Stimulated activated CD8-positive, alpha-beta memory T cell treated with anti-CD3 and anti-CD28 coated beads, Interleukin-7, amount 100 ng/mL, for 4 hours (primary cell): Measurements from ENCODE around the gene TNFRSF1B.

Experiments used
- DNase-seq, 2 donors: peaks; one replicate each; pipeline ENCODE4 v3.0.0-alpha.2; 2020; ENCODE audit warnings: low read depth in 2 of 2

The TNFRSF1B gene

DNA sequence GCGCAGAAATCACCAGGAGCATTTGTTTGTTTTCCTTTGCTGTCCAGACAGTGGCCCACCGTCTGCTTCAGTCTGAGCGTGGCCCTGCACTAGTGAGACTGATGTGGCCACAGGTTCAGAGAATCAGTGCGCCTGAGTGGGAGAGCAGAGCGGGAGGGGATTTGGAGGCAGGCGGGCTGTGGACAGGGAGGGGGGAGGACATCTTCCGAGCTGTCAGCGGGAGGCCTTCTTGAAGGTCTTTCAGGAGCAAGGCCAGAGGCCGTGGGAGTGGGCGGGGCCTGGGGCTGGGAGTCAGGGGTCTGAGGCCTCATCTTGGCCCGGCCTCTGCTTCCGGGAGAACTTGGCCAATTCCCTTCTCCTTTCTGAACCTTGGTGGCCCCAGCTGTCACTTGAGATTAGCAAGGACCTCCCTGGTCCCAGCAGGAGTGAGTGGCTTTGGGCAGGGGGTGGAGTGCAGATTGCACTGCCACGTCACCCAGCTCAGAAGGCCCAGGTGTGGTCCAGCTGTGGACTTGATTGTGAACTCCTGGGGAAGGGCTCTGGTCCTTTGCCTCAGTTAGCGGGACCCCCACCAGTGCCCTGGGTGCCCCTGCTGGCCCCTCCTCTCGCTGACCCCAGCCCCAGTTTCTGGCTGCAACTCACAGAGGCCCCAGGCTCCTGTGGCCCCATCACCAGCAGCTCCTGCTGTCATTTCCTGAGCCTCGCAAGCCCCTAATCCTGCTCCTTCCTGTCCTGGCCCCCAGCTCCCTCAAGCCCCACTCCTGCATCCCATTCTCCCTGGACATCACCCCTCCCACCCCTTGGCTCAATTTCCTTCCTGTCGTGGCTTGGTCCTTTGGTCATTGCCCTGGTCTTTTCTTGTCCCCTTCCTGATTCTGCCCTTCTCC, 8.4 kb downstream of the TNFRSF1B start:
- no peak for DNase-seq

DNA sequence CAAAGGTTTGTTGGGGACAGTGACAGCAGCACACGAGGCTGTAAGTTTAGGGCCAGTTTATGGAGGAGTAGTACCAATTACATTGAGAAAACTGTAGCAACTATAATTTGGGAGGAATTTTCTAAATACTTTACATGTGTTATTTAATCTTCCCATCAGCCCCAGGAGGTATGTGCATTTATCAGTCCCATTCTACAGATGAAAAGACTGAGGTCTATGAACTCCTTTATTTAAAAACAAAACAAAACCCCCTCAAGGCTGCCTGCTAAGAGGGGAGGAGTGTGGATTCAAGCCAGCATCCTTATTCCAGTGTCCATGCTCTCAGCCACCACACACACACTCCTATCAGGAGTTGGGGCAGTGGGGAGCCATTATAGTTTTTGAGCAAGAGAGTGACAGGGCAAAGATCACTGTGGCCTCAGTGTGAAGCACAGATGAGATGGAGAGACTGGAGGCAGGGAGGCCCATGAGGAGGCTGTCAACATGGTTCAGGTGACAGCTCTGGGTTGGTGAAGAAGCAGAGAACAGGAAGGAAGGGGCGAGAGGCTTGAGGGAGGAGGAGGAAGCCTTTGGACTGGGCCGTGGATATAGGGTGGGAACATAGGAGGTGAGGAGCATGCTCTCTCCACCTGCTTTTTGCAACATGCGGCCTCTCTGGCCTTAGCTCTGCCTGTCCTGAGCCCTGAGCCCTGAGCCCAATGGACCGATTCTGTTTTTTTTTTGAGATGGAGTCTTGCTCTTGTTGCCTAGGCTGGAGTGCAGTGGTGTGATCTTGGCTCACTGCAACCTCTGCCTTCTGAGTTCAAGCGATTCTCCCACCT, 9.7 kb downstream of the TNFRSF1B start:
- no peak for DNase-seq

GRCh38 chr1:12177156-12177998, 10.6 kb downstream of the TNFRSF1B start:
- no peak for DNase-seq

- DNase-seq, result peak; percentile 94 to 97
Measured at GRCh38 chr1:12177999-12178441, 11.2 kb downstream of the TNFRSF1B start.

GRCh38 chr1:12178511-12178910, 11.7 kb downstream of the TNFRSF1B start:
- DNase-seq, result no peak

- peak; percentile 84 for DNase-seq
Measured at GRCh38 chr1:12179111-12179519, 12.3 kb downstream of the TNFRSF1B start.

DNA sequence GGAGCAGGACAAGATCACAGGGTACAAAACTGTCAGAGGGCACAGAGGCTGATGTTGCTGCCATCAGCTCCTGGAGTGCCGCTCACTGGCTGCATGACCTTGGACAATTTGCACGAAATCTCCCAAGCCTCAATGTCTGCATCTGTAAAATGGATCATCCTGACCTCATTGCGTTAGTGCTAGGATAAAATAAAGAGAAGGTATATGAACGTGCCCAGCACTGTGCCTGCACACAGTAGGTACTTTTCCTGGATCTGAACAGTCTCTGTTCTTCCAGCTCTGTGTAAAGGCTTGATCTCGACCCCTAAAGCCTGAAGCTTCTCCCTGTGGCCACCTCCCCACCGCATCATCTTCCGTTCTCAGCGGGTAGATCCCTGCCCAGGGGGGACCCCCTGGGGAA, 12.9 kb downstream of the TNFRSF1B start:
- no peak for DNase-seq

GRCh38 chr1:12180315-12180714, 13.5 kb downstream of the TNFRSF1B start:
- no peak for DNase-seq

- no peak for DNase-seq
Measured at GRCh38 chr1:12180903-12181302, 14.1 kb downstream of the TNFRSF1B start.

DNA sequence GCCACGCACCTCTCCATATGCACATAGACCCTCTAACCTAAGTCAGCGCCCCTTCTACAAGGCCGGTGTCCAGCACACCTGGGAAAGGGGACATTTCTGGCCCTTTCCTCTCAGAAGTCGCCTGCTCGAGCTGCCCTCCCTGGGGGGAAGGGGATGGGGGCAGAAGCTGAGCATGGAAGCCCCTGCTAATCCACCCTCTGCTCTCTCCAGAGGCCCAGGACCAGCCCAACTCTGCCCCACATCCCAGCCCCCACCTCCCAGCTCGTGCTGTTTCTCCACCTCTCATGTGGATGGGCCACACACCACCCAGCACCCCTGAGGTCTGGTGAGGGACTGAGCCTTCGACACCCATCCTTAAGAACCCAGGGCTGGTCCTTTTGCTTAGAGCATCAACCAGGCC, 14.8 kb downstream of the TNFRSF1B start:
- no peak for DNase-seq

GRCh38 chr1:12182410-12182984, 15.7 kb downstream of the TNFRSF1B start:
- DNase-seq, result no peak

- DNase-seq, result no peak
Measured at GRCh38 chr1:12183095-12183794, 16.5 kb downstream of the TNFRSF1B start.

GRCh38 chr1:12184008-12184681, 17.4 kb downstream of the TNFRSF1B start:
- DNase-seq, result no peak

DNA sequence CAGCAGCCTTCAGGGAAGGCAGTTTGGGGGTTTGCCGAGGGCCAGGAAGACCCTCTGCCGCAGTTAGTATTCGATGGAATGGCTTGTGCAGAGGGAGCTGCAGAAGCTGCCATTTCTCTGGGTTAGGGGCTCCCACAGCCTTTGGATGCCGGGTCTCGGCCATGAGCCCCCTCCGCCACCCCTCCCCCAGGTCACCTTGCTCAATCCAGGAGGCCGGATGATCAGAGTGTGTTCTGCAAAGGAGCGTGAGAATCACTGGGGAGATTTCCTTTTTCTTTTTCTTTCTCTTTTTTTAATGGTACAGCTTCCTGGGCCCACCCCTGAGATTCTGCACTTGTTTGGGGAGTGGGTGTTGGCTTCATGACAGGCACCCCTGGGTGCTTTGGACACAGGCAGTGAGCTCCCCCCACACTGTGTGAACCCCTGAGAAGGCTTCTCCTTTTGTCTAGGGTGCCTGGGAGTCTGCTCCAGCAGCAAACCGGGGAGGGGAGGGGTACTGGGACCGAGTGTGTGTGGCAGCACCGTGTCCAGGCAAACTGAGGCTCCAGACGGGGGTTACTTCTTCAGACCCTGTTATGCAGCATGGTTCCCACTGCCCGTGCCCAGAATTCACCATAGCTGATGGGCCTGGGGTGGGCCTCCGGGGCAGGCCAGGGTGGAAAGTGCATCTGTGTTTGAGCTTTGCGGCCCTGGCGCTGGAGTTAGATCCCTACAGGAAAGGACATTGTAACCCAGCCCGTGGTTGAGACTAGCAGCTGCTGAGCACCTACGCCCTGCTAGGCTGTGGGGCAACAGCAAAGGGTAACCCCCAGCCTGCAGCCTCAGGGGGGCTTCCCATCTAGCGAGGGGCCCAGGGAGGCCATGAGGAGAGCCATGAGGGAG, 18.5 kb downstream of the TNFRSF1B start:
- no peak for DNase-seq

DNA sequence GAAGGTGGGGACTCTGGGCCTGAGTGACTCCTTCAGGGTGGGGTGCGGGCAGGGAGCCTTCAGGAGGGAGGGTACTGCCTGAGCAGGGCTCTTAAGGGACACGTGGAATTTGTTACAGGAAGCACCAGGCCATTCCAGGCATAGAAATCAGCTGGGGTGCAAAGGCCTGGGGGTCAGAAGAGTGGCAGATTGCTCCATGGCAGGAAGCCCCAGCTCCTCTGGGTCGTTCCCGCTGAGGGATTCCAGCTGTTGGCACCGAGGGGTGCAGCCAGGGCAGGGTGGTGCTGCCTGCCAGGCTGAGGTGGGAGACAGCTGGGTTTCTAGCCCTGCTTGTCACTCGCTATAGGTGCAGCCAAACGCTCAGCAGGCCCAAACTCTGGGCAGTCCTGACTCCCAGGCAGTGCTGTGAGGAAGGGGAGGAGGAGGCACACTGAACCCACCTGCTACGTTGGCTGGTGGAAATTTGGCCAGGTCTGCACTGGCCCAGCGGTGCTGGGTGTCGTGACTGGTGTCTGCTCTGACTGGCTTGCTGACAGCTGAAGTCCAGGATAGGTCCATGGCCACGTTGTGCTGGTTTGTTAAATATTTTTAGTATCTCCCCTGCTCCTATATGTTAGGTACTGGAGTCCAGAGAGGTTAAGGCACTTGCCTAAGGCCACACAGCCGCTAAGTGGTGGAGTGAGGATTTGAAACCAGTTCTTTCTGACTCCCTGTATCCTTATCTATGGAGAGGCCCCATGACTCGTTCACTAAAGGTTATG, 19.3 kb downstream of the TNFRSF1B start:
- DNase-seq, result no peak

GRCh38 chr1:12186679-12186985, 19.8 kb downstream of the TNFRSF1B start:
- DNase-seq, result no peak

DNA sequence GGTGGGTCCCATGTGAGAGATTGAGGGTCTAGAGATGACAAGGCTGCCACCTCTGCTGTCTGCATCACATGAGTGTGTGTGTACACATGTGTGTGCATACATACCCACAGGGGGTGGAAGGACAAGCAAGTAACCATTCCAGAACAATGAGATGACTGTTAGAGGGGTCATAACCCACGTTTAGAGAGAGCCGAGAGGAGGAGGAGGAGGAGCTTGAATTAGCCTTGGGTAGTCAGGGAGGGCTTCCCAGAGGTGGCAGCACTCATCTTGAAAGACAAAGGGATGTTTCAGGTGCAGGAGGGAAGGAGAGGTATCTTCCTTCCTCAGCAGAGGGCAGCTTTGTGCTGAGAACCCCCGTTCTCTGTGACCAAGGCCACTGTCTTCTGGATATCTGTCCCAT, 21.3 kb downstream of the TNFRSF1B start:
- no peak for DNase-seq

DNA sequence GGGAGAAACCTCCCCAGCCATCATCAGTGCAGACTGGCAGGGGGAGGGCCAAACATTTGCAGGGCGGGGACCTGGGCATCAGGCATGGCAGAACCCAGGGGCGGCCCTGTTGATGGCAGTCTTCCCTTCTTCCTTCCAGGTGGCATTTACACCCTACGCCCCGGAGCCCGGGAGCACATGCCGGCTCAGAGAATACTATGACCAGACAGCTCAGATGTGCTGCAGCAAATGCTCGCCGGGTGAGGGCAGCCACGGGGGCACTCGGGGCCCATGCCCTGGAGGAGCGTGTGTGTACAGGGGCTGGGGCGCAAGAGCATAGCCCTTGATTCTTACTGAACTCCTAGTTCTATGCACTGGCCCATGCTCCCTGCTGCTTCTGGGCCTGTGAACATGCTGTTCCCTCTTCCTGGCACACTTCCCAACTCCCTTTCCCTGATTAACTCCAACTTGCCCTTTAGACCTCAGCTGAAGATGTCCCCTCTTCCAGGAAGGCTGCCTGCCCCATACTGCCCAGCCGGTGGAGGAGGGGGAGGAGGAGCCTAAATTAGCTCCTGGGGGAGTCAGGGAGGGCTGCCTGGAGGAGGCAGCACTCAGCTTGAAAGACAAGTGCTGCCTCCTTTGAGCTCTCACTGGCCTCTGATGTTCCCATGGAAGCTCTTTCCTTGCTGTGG, 22.0 kb downstream of the TNFRSF1B start:
- DNase-seq, result no peak
